GM21423 (cell line): ENCODE measurements around the gene ATP4A.

Source experiments
- ATAC-seq: cut with Tn5 transposase; IDR thresholded peaks from one replicate; pipeline ENCODE4 v1.9.1; 2021; ENCODE audit warnings: mild to moderate bottlenecking, moderate library complexity; ENCODE audit not compliant: unreplicated experiment

ATP4A gene

GRCh38 chr19:35528218-35529038 is 35.0 kb downstream of the ATP4A start, which contains the start of gene SBSN:
Gene SBSN, minus strand, starts transcription at chr19:35528311. Its CDS starts 30 bp downstream, at chr19:35528281.
- ATAC-seq = no peak

DNA sequence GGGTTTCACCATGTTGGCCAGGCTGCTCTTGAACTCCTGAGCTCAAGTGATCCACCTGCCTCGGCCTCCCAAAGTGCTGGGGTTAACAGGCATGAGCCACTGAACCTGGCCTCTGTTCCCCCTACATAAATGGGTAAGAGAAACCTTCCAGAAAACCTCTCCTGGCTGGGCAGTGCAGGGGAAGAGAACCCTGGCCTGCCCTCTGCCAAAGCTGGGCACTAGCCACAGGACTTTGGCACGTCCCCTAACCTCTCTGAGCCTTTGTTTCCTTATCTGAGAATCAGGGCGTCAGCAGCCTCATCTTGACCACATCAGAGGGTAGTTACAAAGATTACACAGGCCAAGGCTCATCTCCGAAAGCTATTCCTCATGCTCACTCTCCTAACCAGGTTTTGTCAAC is 37.6 kb downstream of the ATP4A start:
- no peak for ATAC-seq

DNA sequence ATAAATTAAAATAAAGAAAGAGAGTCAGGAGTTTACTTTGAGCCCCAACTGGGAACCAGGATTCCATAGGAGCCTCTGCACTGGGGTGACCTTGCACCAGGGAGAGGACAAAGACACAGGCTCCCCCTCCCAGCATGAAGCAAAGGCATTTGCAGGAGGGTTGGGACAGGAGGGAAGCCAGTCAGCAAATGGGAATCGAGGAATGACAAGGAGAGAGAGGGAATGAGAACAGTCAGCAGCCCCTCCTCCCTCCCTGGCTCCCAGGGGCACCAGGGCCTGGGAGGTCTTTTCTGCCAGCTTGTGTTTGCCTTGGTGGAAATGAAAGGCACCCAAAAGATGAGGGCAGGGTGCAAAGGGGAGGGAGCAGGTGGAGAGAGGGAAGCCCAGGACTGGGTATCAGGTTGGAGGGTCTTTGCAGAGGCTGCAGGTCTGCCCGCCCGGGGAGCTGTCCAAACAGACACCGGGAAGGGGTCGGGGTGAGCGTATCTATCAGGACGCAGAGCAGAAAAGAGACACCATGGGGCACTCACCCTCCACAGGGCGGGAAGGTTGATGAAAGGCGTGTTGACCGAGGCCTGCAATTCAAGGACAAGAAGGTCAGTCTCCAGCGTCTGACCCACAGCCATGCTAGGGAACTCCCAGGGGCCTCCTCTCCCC is 39.1 kb downstream of the ATP4A start:
- ATAC-seq = no peak

DNA sequence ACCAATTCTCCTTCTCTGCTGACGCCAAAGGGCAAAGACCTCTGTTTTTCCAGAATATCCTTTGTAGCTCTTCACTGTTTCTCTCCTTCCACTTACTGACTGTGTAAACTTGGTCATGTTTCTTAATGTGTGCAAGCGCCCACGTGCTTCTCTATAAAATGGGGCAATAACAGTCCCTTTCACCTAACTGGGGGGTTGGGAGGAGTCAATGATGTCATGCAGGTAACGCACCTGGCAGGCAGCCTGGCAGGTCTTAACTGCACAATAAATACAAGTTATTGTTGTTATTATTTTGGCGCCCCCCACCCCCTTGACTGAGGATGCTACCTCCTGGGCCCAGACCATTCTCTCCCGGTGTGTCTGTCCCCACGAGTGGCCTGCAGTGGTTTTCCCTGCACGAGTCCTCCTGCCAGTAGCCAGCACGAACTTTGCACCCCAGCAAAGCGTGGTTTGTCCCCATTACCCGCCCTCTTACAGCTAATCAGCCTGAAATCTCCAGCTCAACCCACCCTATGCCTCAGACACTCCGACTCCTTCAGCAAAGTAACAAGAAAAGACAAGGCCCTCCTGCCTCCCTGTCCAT is 40.6 kb downstream of the ATP4A start:
- ATAC-seq = no peak

GRCh38 chr19:35521124-35521743 is 42.2 kb downstream of the ATP4A start:
- no peak for ATAC-seq

DNA sequence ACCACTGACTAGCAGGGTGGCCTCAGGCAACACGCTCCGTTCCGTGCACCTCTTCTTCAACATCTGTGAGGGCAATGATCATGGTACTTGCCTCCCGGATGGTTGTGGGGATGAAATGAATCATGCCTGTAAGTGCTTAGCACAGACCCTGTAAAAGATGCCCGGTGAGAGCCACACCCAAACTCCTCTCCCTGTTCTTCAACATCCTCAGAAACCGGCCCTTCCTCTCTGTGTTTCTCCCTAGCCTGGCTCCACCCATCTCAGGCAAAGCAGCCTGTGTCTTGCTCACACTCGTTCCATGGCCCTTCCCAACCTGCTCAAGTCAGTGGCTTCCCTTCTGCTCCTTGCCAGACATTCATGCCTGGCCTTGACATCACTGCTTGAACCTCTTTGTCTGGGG is 44.2 kb downstream of the ATP4A start:
- no peak for ATAC-seq

DNA sequence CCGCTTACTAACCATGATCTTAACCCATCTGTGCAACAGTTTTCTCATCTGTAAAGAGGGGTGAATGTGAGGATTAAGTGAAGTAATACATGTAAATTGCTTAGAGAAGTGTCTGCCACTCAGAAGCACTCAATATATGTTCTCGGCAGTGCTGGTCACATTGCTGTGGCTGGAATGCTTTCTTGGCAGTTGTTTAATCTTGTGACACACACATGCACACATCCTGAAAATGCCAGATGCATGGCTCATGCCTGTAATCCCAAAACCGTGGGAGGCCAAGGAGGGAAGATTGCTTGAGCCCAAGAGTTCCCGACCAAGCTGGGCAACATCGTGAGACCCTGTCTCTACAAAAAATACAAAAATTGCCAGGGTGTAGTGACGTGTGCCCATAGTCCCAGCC is 45.1 kb downstream of the ATP4A start:
- ATAC-seq = no peak

DNA sequence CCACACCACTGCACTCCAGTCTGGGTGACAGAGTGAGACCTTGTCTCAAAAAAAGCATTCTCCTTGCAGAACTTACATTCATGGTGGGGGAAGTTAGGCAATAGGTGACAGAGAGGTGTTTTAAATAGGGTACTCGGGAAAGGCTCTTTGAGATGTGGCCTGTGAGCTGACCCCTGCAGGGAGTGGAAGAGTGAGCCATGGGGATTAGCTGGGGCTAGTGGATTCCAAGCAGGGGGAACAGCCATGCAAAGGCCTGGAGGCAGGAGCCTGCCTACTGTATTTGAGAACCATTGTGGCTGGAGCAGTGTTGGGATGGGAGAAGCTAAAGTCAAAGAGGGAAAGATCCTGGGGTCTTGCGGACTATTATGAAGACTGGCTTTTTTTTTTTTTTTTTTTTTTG is 46.1 kb downstream of the ATP4A start:
- ATAC-seq = no peak

DNA sequence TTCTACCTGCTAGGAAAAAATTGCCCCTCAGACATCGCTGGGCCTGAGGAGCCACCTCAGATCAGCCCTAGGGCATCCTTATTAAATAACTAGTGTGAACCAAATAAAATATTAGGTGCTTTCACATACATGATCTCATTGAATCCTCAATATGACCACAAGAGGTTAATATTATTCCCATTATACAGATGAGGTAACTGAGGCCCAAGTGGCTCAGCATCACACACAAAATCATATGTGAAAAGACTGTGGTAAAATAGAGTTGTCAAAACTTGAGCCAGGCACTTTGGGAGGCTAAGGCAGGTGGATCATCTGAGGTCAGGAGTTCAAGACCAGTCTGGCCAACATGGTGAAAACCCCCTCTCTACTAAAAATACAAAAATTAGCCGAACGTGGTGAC is 47.1 kb downstream of the ATP4A start:
- ATAC-seq = no peak

GRCh38 chr19:35514282-35514809 is 49.1 kb downstream of the ATP4A start:
- no peak for ATAC-seq

DNA sequence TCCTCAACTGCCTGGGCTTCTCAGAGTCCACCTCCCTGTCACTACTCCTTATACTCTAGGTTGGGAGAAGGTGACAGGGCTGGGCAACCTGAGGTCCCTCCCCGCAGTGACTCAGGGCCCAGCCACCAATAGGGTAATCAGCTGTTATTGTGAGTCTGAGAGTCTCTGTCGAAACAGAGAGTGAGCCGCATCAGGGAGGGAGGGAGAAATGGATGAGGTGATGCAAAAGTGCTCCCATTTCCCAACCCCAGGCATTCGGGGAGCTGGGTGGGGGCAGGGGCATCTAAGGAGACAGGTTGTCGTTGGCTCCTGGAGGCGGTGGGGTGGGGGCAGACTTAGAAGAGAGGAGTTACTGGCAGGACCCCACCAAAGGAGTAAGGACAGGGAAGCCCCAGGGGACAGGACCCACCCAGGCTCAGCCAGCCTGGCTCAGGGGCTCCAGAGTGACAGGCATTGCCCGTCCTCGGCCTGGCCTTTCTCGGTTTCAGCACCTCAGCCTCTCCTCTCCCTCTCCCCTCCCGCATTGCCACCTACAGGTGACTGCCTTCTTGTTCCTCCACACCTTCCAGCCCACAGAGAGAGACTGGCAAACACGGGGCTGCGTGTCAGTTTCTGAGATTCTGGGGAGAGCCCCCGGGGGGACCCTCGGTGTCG is 49.7 kb downstream of the ATP4A start, which contains the start of gene DMKN:
Gene DMKN (minus strand): TSS at position 22 of the 654 bp plus-strand sequence. CDS start 174 bp downstream, outside the sequence.
- no peak for ATAC-seq

GRCh38 chr19:35512831-35513627 is 50.4 kb downstream of the ATP4A start:
- ATAC-seq = no peak

DNA sequence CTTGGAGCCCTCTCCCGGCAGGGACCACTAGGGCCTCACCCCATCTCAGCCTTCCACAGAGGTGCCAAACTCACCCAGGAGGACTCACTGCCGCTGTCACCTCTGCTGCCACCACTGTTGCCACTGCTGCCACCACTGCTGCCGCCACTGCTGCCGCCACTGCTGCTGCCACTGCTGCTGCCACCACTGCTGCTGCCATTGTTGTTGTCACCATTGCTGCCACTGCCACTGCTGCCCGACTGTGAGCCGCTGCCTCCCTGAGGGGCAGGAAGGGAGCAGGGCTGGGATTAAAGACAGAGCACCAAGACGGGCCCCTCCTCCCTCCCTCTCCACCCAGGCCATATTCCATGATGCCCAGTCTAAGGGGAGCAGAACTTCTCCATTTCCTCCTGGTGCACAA is 52.1 kb downstream of the ATP4A start:
- ATAC-seq = no peak

GRCh38 chr19:35510626-35510964 is 52.9 kb downstream of the ATP4A start:
- ATAC-seq = no peak

GRCh38 chr19:35509861-35510625 is 53.4 kb downstream of the ATP4A start:
- no peak for ATAC-seq

- ATAC-seq = no peak
Observed at GRCh38 chr19:35509018-35509652, 54.3 kb downstream of the ATP4A start.

- ATAC-seq = no peak
Observed at GRCh38 chr19:35508129-35508528, 55.3 kb downstream of the ATP4A start.

GRCh38 chr19:35507561-35507960 is 55.9 kb downstream of the ATP4A start:
- no peak for ATAC-seq

- ATAC-seq = no peak
Observed at GRCh38 chr19:35506011-35506410, 57.4 kb downstream of the ATP4A start.
